IMR-90 (cell line): ENCODE results near the gene CWC15. TPM values are rescaled to one million over a fixed set of nuclear protein-coding genes. Genes with fewer than 3 reads are reported as not detected.
A peak's percentile ranks its signal among the peaks of the same experiment; 100 is the strongest.

Experiments
- ATAC-seq: fragments of 200-7000 bp; cut with Tn5 transposase; 2 replicates; pipeline ENCODE4 v1.9.1; 2020; ENCODE audit warnings: low read depth, mild to moderate bottlenecking, moderate library complexity
- BruUV-seq: library from RNA; stranded (reverse); fragments of 400-500 nt; replicated peaks from 2 replicates; lab custom pipeline; 2021; lab: Mats Ljungman, UMichigan
- CTCF ChIA-PET: fragments of 300-600 bp; formaldehyde crosslinking; extraction: SDS; loops from one replicate; lab custom pipeline; 2021; ENCODE audit warnings: antibody characterized with exemption; lab: Yijun Ruan, JAX
- POLR2A ChIA-PET: fragments of 300-600 bp; sonication (Branson Sonifier 250); formaldehyde crosslinking; loops from one replicate; lab custom pipeline; 2022; ENCODE audit warnings: antibody characterized with exemption; ENCODE audit not compliant: unreplicated experiment; lab: Charles Lee
- DNase-seq: peaks from one replicate; pipeline ENCODE4 v3.0.0; 2013
- H2AFZ ChIP-seq: replicated peaks from 2 replicates; pipeline ENCODE3; 2013; ENCODE audit warnings: low read length, mild to moderate bottlenecking; ENCODE audit not compliant: poor library complexity
- H2AK5ac ChIP-seq: 2 replicates; pipeline ENCODE4 v1.6.1; 2013; ENCODE audit warnings: low read depth, low read length, inconsistent platforms
- H2AK9ac ChIP-seq: replicated peaks from 2 replicates; pipeline ENCODE3; 2013; ENCODE audit warnings: mild to moderate bottlenecking, low read depth, low read length, moderate library complexity; ENCODE audit not compliant: poor library complexity
- H2BK120ac ChIP-seq: 2 replicates; pipeline ENCODE4 v1.6.1; 2013; ENCODE audit warnings: low read depth, low read length, inconsistent platforms
- H2BK15ac ChIP-seq: 3 replicates; pipeline ENCODE4 v1.6.1; 2013; ENCODE audit warnings: low read depth, low read length, inconsistent platforms
- H2BK20ac ChIP-seq: 2 replicates; pipeline ENCODE4 v1.6.1; 2013; ENCODE audit warnings: low read depth, mild to moderate bottlenecking, inconsistent platforms, low read length, moderate library complexity
- H2BK5ac ChIP-seq: 2 replicates; pipeline ENCODE4 v1.6.1; 2013; ENCODE audit warnings: mild to moderate bottlenecking, low read depth, low read length, inconsistent platforms; ENCODE audit not compliant: poor library complexity, severe bottlenecking
- H3K14ac ChIP-seq: replicated peaks from 2 replicates; pipeline ENCODE4 v1.6.1; 2013; ENCODE audit warnings: low read depth, low read length, inconsistent platforms
- H3K18ac ChIP-seq: 2 replicates; pipeline ENCODE4 v1.6.1; 2013; ENCODE audit warnings: low read depth, low read length, control low read depth
- H3K23ac ChIP-seq: 2 replicates; pipeline ENCODE4 v1.6.1; 2013; ENCODE audit warnings: low read depth, low read length, inconsistent platforms
- H3K27ac ChIP-seq: 2 replicates; pipeline ENCODE4 v1.5.1; 2013; ENCODE audit warnings: mild to moderate bottlenecking, control low read depth, low read length; ENCODE audit not compliant: insufficient read depth
- H3K27me3 ChIP-seq: 2 replicates; pipeline ENCODE4 v1.6.1; 2013; ENCODE audit warnings: low read length; ENCODE audit not compliant: control insufficient read depth, insufficient read depth
- H3K36me3 ChIP-seq: 2 replicates; pipeline ENCODE4 v1.6.1; 2013; ENCODE audit warnings: low read length, mixed read lengths; ENCODE audit not compliant: control insufficient read depth, insufficient read depth
- H3K4ac ChIP-seq: 2 replicates; pipeline ENCODE4 v1.6.1; 2013; ENCODE audit warnings: low read depth, low read length, inconsistent platforms
- H3K4me1 ChIP-seq: 2 replicates; pipeline ENCODE4 v1.6.1; 2013; ENCODE audit warnings: low read length, mixed read lengths; ENCODE audit not compliant: control insufficient read depth, insufficient read depth
- H3K4me2 ChIP-seq: 2 replicates; pipeline ENCODE4 v1.6.1; 2013; ENCODE audit warnings: low read depth, mild to moderate bottlenecking, control low read depth, low read length, moderate library complexity
- H3K4me3 ChIP-seq: 2 replicates; pipeline ENCODE4 v1.5.1; 2013; ENCODE audit warnings: low read depth, mild to moderate bottlenecking, control low read depth, low read length, moderate library complexity; ENCODE audit not compliant: insufficient read depth
- H3K56ac ChIP-seq: 2 replicates; pipeline ENCODE4 v1.6.1; 2013; ENCODE audit warnings: low read length, inconsistent platforms; ENCODE audit not compliant: insufficient read depth; ENCODE audit errors: extremely low read depth
- H3K79me1 ChIP-seq, 2 experiments: 2 replicates each; pipeline ENCODE4 v1.6.1; 2013; ENCODE audit warnings: low read length in 2 of 2, inconsistent platforms in 1 of 2, low read depth in 1 of 2
- H3K9ac ChIP-seq: 2 replicates; pipeline ENCODE4 v1.6.1; 2013; ENCODE audit warnings: low read depth, low read length, control low read depth
- H3K9me1 ChIP-seq: 2 replicates; pipeline ENCODE4 v1.6.1; 2013; ENCODE audit warnings: low read length, inconsistent platforms; ENCODE audit not compliant: insufficient read depth
- H3K9me3 ChIP-seq: 2 replicates; pipeline ENCODE4 v1.6.1; 2013; ENCODE audit warnings: low read length; ENCODE audit not compliant: control insufficient read depth, insufficient read depth
- H4K20me1 ChIP-seq: 2 replicates; pipeline ENCODE4 v1.6.1; 2013; ENCODE audit warnings: low read length, inconsistent platforms; ENCODE audit not compliant: insufficient read depth
- H4K5ac ChIP-seq: 2 replicates; pipeline ENCODE4 v1.6.1; 2013; ENCODE audit warnings: mild to moderate bottlenecking, low read depth, low read length, control low read depth
- H4K8ac ChIP-seq, 2 experiments: 2 replicates each; pipeline ENCODE4 v1.6.1; 2013; ENCODE audit warnings: low read depth in 2 of 2, low read length in 2 of 2, control low read depth in 1 of 2, inconsistent platforms in 1 of 2
- H4K91ac ChIP-seq: 2 replicates; pipeline ENCODE4 v1.6.1; 2013; ENCODE audit warnings: low read depth, low read length, inconsistent platforms; ENCODE audit not compliant: insufficient read depth
- BHLHE40 ChIP-seq: fragments of 150-350 bp; IDR thresholded peaks from 2 replicates; pipeline ENCODE4 v1.6.1; 2016; ENCODE audit warnings: mild to moderate bottlenecking, low read depth, low read length
- CEBPB ChIP-seq: IDR thresholded peaks from 2 replicates; pipeline ENCODE4 v1.6.1; 2012; ENCODE audit warnings: low read depth, low read length, improper control_type of control experiment
- CHD1 ChIP-seq: IDR thresholded peaks from 2 replicates; pipeline ENCODE4 v1.6.1; 2012; ENCODE audit warnings: low read depth, low read length, improper control_type of control experiment
- MAFK ChIP-seq: IDR thresholded peaks from 2 replicates; pipeline ENCODE4 v1.6.1; 2012; ENCODE audit warnings: low read depth, low read length, improper control_type of control experiment
- MXI1 ChIP-seq: IDR thresholded peaks from 2 replicates; pipeline ENCODE4 v1.6.1; 2012; ENCODE audit warnings: low read depth, mild to moderate bottlenecking, low read length, moderate library complexity, borderline replicate concordance
- NFE2L2 ChIP-seq: fragments of 150-350 bp; IDR thresholded peaks from 2 replicates; pipeline ENCODE4 v1.6.1; 2016; ENCODE audit warnings: low read depth, mild to moderate bottlenecking, low read length
- POLR2A ChIP-seq: IDR thresholded peaks from 2 replicates; pipeline ENCODE4 v1.6.1; 2012; ENCODE audit warnings: mild to moderate bottlenecking, low read depth, low read length
- RFX5 ChIP-seq: IDR thresholded peaks from 2 replicates; pipeline ENCODE4 v1.8.0; 2012; ENCODE audit warnings: low read depth, mild to moderate bottlenecking, low read length, moderate library complexity
- SMC3 ChIP-seq: fragments of 150-350 bp; IDR thresholded peaks from 2 replicates; pipeline ENCODE4 v1.6.1; 2016; ENCODE audit warnings: low read depth, mild to moderate bottlenecking, antibody characterized with exemption, low read length, moderate library complexity
- WGBS, 2 experiments: methylation state at CpG; one replicate each; pipeline versions ENCODE4 v1.1.5 to v1.1.7; 2013; ENCODE audit warnings: missing lambda C conversion rate in 2 of 2; ENCODE audit not compliant: insufficient read length in 1 of 2; ENCODE audit errors: extremely low coverage in 2 of 2; 5-methylcytosine and 5-hydroxymethylcytosine counted together
- dilution Hi-C: fragments of 300-500 bp; cut with HindIII; formaldehyde crosslinking; loops from one replicate; pipeline ENCODE4 v1.14.3; 2018; ENCODE audit warnings: low sequenced_read_pairs; ENCODE audit not compliant: unreplicated experiment
- in situ Hi-C: fragments of 300-500 bp; cut with MboI; formaldehyde crosslinking; loops from 3 replicates; pipeline ENCODE4 v1.14.3; 2019; ENCODE audit warnings: low sequenced_read_pairs, inconsistent platforms, mixed read lengths
- intact Hi-C: fragments of 100-400 bp; cut with micrococcal nuclease; formaldehyde crosslinking; loops from 2 replicates; pipeline ENCODE4 v1.10.0; 2022
- polyA plus RNA-seq, 3 experiments: library from polyadenylated mRNA; depleted of rRNA; stranded (reverse); fragments of >200 nt; gene quantifications; 2 replicates each; pipeline ENCODE4 v1.2.3, GENCODE V29; 2012; ENCODE audit warnings: low replicate concordance in 1 of 3
- total RNA-seq: library from RNA; depleted of rRNA; stranded (reverse); fragments of >200 nt; gene quantifications from 2 replicates; pipeline ENCODE4 v1.2.3, GENCODE V29; 2012

Gene CWC15
- total and polyA plus RNA-seq, 2 of the 4 experiments (the other 2 are of a cell fraction), result 38.4 to 48.6 TPM

- CTCF ChIA-PET, result no interaction called here
- BruUV-seq, result no TSS peak
- POLR2A ChIA-PET, result no interaction called here
Observed at GRCh38 chr11:94956963-94957362, 16.4 kb downstream of the CWC15 start.

More at GRCh38 chr11:94956963-94957362, 16.4 kb downstream of the CWC15 start:
- intact Hi-C loops, result no loop called here
- Histone ChIP-seq H2BK20ac (no peak overlapping the region), H3K4me2 (no peak overlapping the region), H3K9me3 (no peaks in the 10 kb centered on the region), H3K9me1 (0 out of 2 replicates have a peak, but pooled peaks cover 4% of the 10 kb centered on the region), H3K79me1 (no peaks in the 10 kb centered on the region; a peak in 1 of 4 replicates), H2BK15ac (no peak overlapping the region), H2AK5ac (peak overlapping the region; percentile 11; the same call in 1 of the 2 replicates), H3K4me3 (no peak overlapping the region), H2AFZ (no peak overlapping the region), H3K18ac (no peak overlapping the region), H3K56ac (no peak overlapping the region), H3K4ac (no peak overlapping the region), H3K27ac (no peak overlapping the region), H4K8ac (no peak overlapping the region), H3K4me1 (peaks cover 5% of the 10 kb centered on the region), H4K20me1 (no peaks in the 10 kb centered on the region), H2BK5ac (no peak overlapping the region), H4K5ac (peak overlapping the region; percentile 33; the same call in 1 of the 2 replicates), H2AK9ac (no peak overlapping the region), H3K9ac (no peak overlapping the region), H3K36me3 (peaks cover 3% of the 10 kb centered on the region; the same call in 1 of the 2 replicates), H3K14ac (no peak overlapping the region), H3K23ac (0 out of 2 replicates have a peak overlapping the region, but pooled peaks have one; percentile 43), H2BK120ac (no peak overlapping the region), H3K27me3 (no peaks in the 10 kb centered on the region), H4K91ac (peak overlapping the region; percentile 6; the same call in 1 of the 2 replicates)
- dilution Hi-C loops, result no loop called here
- no peak for DNase-seq
- ATAC-seq, result no peak
- TF ChIP-seq POLR2A, result no peak
- no peak for TF ChIP-seq RFX5
- TF ChIP-seq MAFK, result no peak
- no peak for TF ChIP-seq BHLHE40
- TF ChIP-seq NFE2L2, result no peak
- no peak for TF ChIP-seq SMC3
- TF ChIP-seq MXI1, result no peak
- no peak for TF ChIP-seq CEBPB
- TF ChIP-seq CHD1, result no peak
- in situ Hi-C loops, result no loop called here
- WGBS, 2 experiments, result no CpG with 5 or more reads among the region's 4 CpGs
